K562 (cell line): ENCODE measurements around the gene PAFAH1B1. TPM values are rescaled to one million over a fixed set of nuclear protein-coding genes. Genes with fewer than 3 reads are reported as not detected.

Experiments
- ATAC-seq: fragments of 200-7000 bp; cut with Tn5 transposase; 3 replicates; pipeline ENCODE4 v1.9.1; 2020; ENCODE audit warnings: moderate library complexity
- BruUV-seq: library from RNA; stranded (reverse); fragments of 400-500 nt; replicated peaks from 2 replicates; lab custom pipeline; 2021; lab: Mats Ljungman, UMichigan
- CTCF ChIA-PET: fragments of 300-600 bp; formaldehyde crosslinking; extraction: SDS; loops from one replicate; lab custom pipeline; 2021; ENCODE audit warnings: low intra/inter-chr PET ratio; lab: Yijun Ruan, JAX
- POLR2A ChIA-PET: fragments of 300-600, 350-650 bp; sonication (Branson Sonifier 250); formaldehyde crosslinking; extraction: SDS; loops from one replicate; lab custom pipeline; 2021; ENCODE audit warnings: antibody characterized with exemption, inconsistent platforms; lab: Yijun Ruan, JAX
- DNase-seq, 4 experiments: peaks; one replicate each; pipeline versions ENCODE4 v3.0.0 to v3.0.0-alpha.2; 2011 to 2018; ENCODE audit warnings: low spot score in 3 of 4, mixed read lengths in 3 of 4; ENCODE audit errors: extremely low read depth in 1 of 4
- FAIRE-seq: peaks from 2 replicates; lab custom pipeline; 2011; peaks lifted over from hg19 to GRCh38; lab: Jason Lieb, UNC
- H2AFZ ChIP-seq: 2 replicates; pipeline ENCODE4 v1.6.0; 2011; ENCODE audit warnings: low read depth, low read length, control low read depth, inconsistent platforms
- H3K27ac ChIP-seq: fragments of 200-600 bp; 3 replicates; pipeline ENCODE4 v1.8.0; 2011; ENCODE audit warnings: low read depth, mild to moderate bottlenecking, control low read depth, inconsistent platforms, low read length, moderate library complexity, mixed read lengths; ENCODE audit errors: extremely low read depth
- H3K27me3 ChIP-seq, 2 experiments: fragments of 300-600 bp in 1 of 2; 2 replicates in 1 of 2; 3 replicates in 1 of 2; pipeline versions ENCODE4 v1.6.0 to v1.8.0; 2011; ENCODE audit warnings: inconsistent platforms in 2 of 2, low read length in 2 of 2, mild to moderate bottlenecking in 1 of 2, mixed read lengths in 1 of 2, moderate library complexity in 1 of 2; ENCODE audit not compliant: control insufficient read depth in 2 of 2, insufficient read depth in 2 of 2
- H3K36me3 ChIP-seq: fragments of 300-600 bp; 3 replicates; pipeline ENCODE4 v1.8.0; 2011; ENCODE audit warnings: mild to moderate bottlenecking, low read length, inconsistent platforms; ENCODE audit not compliant: control insufficient read depth, insufficient read depth
- H3K4me1 ChIP-seq, 2 experiments: fragments of 200-600 bp in 1 of 2; replicated peaks in 1 of 2; 2 replicates in 1 of 2; 3 replicates in 1 of 2; pipeline versions ENCODE4 v1.5.1 to v1.8.0; 2011; ENCODE audit warnings: inconsistent platforms in 2 of 2, low read length in 2 of 2, mild to moderate bottlenecking in 1 of 2, mixed read lengths in 1 of 2, moderate library complexity in 1 of 2; ENCODE audit not compliant: control insufficient read depth in 2 of 2, insufficient read depth in 2 of 2
- H3K4me2 ChIP-seq: 2 replicates; pipeline ENCODE4 v1.6.1; 2011; ENCODE audit warnings: low read length, control low read depth, inconsistent platforms, mixed read lengths; ENCODE audit not compliant: insufficient read depth
- H3K4me3 ChIP-seq: fragments of 200-600 bp; sonication (generic), shearing (Covaris generic); 2 replicates; pipeline ENCODE4 v1.5.1; 2016; ENCODE audit warnings: control low read depth, inconsistent platforms
- H3K79me2 ChIP-seq: fragments of 200-600 bp; 3 replicates; pipeline ENCODE4 v1.8.0; 2011; ENCODE audit warnings: low read length, inconsistent platforms; ENCODE audit not compliant: control insufficient read depth, insufficient read depth
- H3K9ac ChIP-seq, 2 experiments: 2 replicates each; pipeline versions ENCODE4 v1.6.0 to v1.6.1; 2011; ENCODE audit warnings: low read depth in 2 of 2, low read length in 2 of 2, control low read depth in 1 of 2, inconsistent platforms in 1 of 2, mild to moderate bottlenecking in 1 of 2, mixed read lengths in 1 of 2; ENCODE audit not compliant: insufficient read depth in 1 of 2
- H3K9me1 ChIP-seq: one replicate; pipeline ENCODE4 v1.6.0; 2011; ENCODE audit warnings: inconsistent platforms, mild to moderate bottlenecking, low read length, moderate library complexity; ENCODE audit not compliant: control insufficient read depth, insufficient read depth
- H3K9me3 ChIP-seq: replicated peaks from 2 replicates; pipeline ENCODE4 v1.5.1; 2011; ENCODE audit warnings: low read depth, low read length, inconsistent platforms; ENCODE audit not compliant: control insufficient read depth, insufficient read depth
- H4K20me1 ChIP-seq: replicated peaks from 2 replicates; pipeline ENCODE4 v1.6.1; 2011; ENCODE audit warnings: low read length, inconsistent platforms, mixed read lengths; ENCODE audit not compliant: control insufficient read depth, insufficient read depth
- BDP1 ChIP-seq: IDR thresholded peaks from 3 replicates; pipeline ENCODE4 v1.6.1; 2011; ENCODE audit not compliant: insufficient read length, insufficient read depth
- DLX4 ChIP-seq: fragments of 250-450 bp; sonication (Bioruptor Pico); IDR thresholded peaks from 2 replicates; pipeline ENCODE4 v1.6.1; 2021; ENCODE audit warnings: mild to moderate bottlenecking
- POU5F1 ChIP-seq: fragments of 150-350 bp; IDR thresholded peaks from 2 replicates; pipeline ENCODE4 v1.6.1; 2014; ENCODE audit warnings: borderline replicate concordance, low read length, low read depth, mild to moderate bottlenecking; ENCODE audit not compliant: partially characterized antibody
- WGBS: fragments of 100-300 bp; shearing (Covaris generic); methylation state at CpG from one replicate; pipeline ENCODE4 v1.1.6; 2016; ENCODE audit warnings: low coverage, mixed read lengths; ENCODE audit not compliant: insufficient coverage; ENCODE audit errors: missing lambda C conversion rate; 5-methylcytosine and 5-hydroxymethylcytosine counted together
- in situ Hi-C: fragments of 300-500 bp; cut with MboI; formaldehyde crosslinking; loops from 4 replicates; pipeline ENCODE4 v1.15.0; 2018; ENCODE audit warnings: inconsistent platforms, mixed read lengths
- intact Hi-C: fragments of 100-400 bp; cut with micrococcal nuclease; formaldehyde crosslinking; loops from 2 replicates; pipeline ENCODE4 v1.14.2; 2022
- polyA plus RNA-seq, 8 experiments: library from polyadenylated mRNA; depleted of rRNA in 4 of 8; stranded (reverse) in 5 of 8; unstranded in 3 of 8; fragments of >200 nt; fragmentation: Nextera tagmentation in 2 of 8; fragmentation: Illumina TruSeq in 1 of 8; extraction: Ambion mirVana in 2 of 8; extraction: Trizol in 1 of 8; gene quantifications; 2 replicates each; pipeline versions ENCODE4 v1.2.1 to v1.2.3, GENCODE V29; 2011 to 2014; ENCODE audit warnings: inconsistent platforms in 1 of 8, missing spikeins in 1 of 8
- total RNA-seq, 7 experiments: library from RNA; depleted of rRNA in 6 of 7; stranded (reverse); fragments of >200 nt in 6 of 7; fragmentation: Illumina TruSeq in 2 of 7; extraction: Trizol in 2 of 7; gene quantifications; 2 replicates each; pipeline versions ENCODE4 v1.2.1 to v1.2.3, GENCODE V29; 2011 to 2021; ENCODE audit warnings: low replicate concordance in 1 of 7

The PAFAH1B1 gene
- total and polyA plus RNA-seq, 9 of the 15 experiments (the other 6 are each of a cell fraction or from before 2014, with no cell fraction given): 23.3 to 66.4 (median 40.2) TPM

- no peak for TF ChIP-seq POU5F1
Measured at GRCh38 chr17:2635241-2635640, 41.8 kb downstream of the PAFAH1B1 start (continued).

GRCh38 chr17:2635675-2636074 is 42.2 kb downstream of the PAFAH1B1 start:
- DNase-seq: no peak
- Histone ChIP-seq H3K79me2 (peaks cover 69% of the 10 kb centered on the region), H3K27me3 (no peaks in the 10 kb centered on the region), H3K4me3 (no peak overlapping the region), H4K20me1 (peaks cover 19% of the 10 kb centered on the region; the same call in 1 of the 2 replicates), H3K4me1 (peaks cover 0 to 3% of the 10 kb centered on the region in 2 experiments; a peak in 3 of 5 replicates), H3K9ac (no peak overlapping the region), H3K36me3 (peaks cover 25% of the 10 kb centered on the region; the same call in 2 of the 3 replicates), H3K27ac (no peak overlapping the region), H3K9me3 (no peaks in the 10 kb centered on the region), H3K9me1 (peaks cover 2% of the 10 kb centered on the region), H3K4me2 (no peak overlapping the region), H2AFZ (no peak overlapping the region)
- POLR2A ChIA-PET: no interaction called here
- FAIRE-seq: no peak
- ATAC-seq: no peak
- TF ChIP-seq DLX4 (CRISPR knock-in tag) (no peak), BDP1 (no peak)
- in situ Hi-C loops: no loop called here
- BruUV-seq: no TSS peak
- intact Hi-C loops: no loop called here
- CTCF ChIA-PET: no interaction called here
- WGBS: 46% methylated on average over 2 of the region's 2 CpGs
